IMR-90 (cell line): ENCODE data around the gene UBLCP1. TPM values are rescaled to one million over a fixed set of nuclear protein-coding genes. Genes with fewer than 3 reads are reported as not detected.

Experiments used
- ATAC-seq: fragments of 200-7000 bp; cut with Tn5 transposase; 2 replicates; pipeline ENCODE4 v1.9.1; 2020; ENCODE audit warnings: low read depth, mild to moderate bottlenecking, moderate library complexity
- BruUV-seq: library from RNA; stranded (reverse); fragments of 400-500 nt; replicated peaks from 2 replicates; lab custom pipeline; 2021; lab: Mats Ljungman, UMichigan
- CTCF ChIA-PET: fragments of 300-600 bp; formaldehyde crosslinking; extraction: SDS; loops from one replicate; lab custom pipeline; 2021; ENCODE audit warnings: antibody characterized with exemption; lab: Yijun Ruan, JAX
- POLR2A ChIA-PET: fragments of 300-600 bp; sonication (Branson Sonifier 250); formaldehyde crosslinking; loops from one replicate; lab custom pipeline; 2022; ENCODE audit warnings: antibody characterized with exemption; ENCODE audit not compliant: unreplicated experiment; lab: Charles Lee
- DNase-seq: peaks from one replicate; pipeline ENCODE4 v3.0.0; 2013
- H2AFZ ChIP-seq: replicated peaks from 2 replicates; pipeline ENCODE3; 2013; ENCODE audit warnings: low read length, mild to moderate bottlenecking; ENCODE audit not compliant: poor library complexity
- H2AK5ac ChIP-seq: 2 replicates; pipeline ENCODE4 v1.6.1; 2013; ENCODE audit warnings: low read depth, low read length, inconsistent platforms
- H2AK9ac ChIP-seq: replicated peaks from 2 replicates; pipeline ENCODE3; 2013; ENCODE audit warnings: mild to moderate bottlenecking, low read depth, low read length, moderate library complexity; ENCODE audit not compliant: poor library complexity
- H2BK120ac ChIP-seq: 2 replicates; pipeline ENCODE4 v1.6.1; 2013; ENCODE audit warnings: low read depth, low read length, inconsistent platforms
- H2BK15ac ChIP-seq: 3 replicates; pipeline ENCODE4 v1.6.1; 2013; ENCODE audit warnings: low read depth, low read length, inconsistent platforms
- H2BK20ac ChIP-seq: 2 replicates; pipeline ENCODE4 v1.6.1; 2013; ENCODE audit warnings: low read depth, mild to moderate bottlenecking, inconsistent platforms, low read length, moderate library complexity
- H2BK5ac ChIP-seq: 2 replicates; pipeline ENCODE4 v1.6.1; 2013; ENCODE audit warnings: mild to moderate bottlenecking, low read depth, low read length, inconsistent platforms; ENCODE audit not compliant: poor library complexity, severe bottlenecking
- H3K14ac ChIP-seq: replicated peaks from 2 replicates; pipeline ENCODE4 v1.6.1; 2013; ENCODE audit warnings: low read depth, low read length, inconsistent platforms
- H3K18ac ChIP-seq: 2 replicates; pipeline ENCODE4 v1.6.1; 2013; ENCODE audit warnings: low read depth, low read length, control low read depth
- H3K23ac ChIP-seq: 2 replicates; pipeline ENCODE4 v1.6.1; 2013; ENCODE audit warnings: low read depth, low read length, inconsistent platforms
- H3K27ac ChIP-seq: 2 replicates; pipeline ENCODE4 v1.5.1; 2013; ENCODE audit warnings: mild to moderate bottlenecking, control low read depth, low read length; ENCODE audit not compliant: insufficient read depth
- H3K27me3 ChIP-seq: 2 replicates; pipeline ENCODE4 v1.6.1; 2013; ENCODE audit warnings: low read length; ENCODE audit not compliant: control insufficient read depth, insufficient read depth
- H3K36me3 ChIP-seq: 2 replicates; pipeline ENCODE4 v1.6.1; 2013; ENCODE audit warnings: low read length, mixed read lengths; ENCODE audit not compliant: control insufficient read depth, insufficient read depth
- H3K4ac ChIP-seq: 2 replicates; pipeline ENCODE4 v1.6.1; 2013; ENCODE audit warnings: low read depth, low read length, inconsistent platforms
- H3K4me1 ChIP-seq: 2 replicates; pipeline ENCODE4 v1.6.1; 2013; ENCODE audit warnings: low read length, mixed read lengths; ENCODE audit not compliant: control insufficient read depth, insufficient read depth
- H3K4me2 ChIP-seq: 2 replicates; pipeline ENCODE4 v1.6.1; 2013; ENCODE audit warnings: low read depth, mild to moderate bottlenecking, control low read depth, low read length, moderate library complexity
- H3K4me3 ChIP-seq: 2 replicates; pipeline ENCODE4 v1.5.1; 2013; ENCODE audit warnings: low read depth, mild to moderate bottlenecking, control low read depth, low read length, moderate library complexity; ENCODE audit not compliant: insufficient read depth
- H3K56ac ChIP-seq: 2 replicates; pipeline ENCODE4 v1.6.1; 2013; ENCODE audit warnings: low read length, inconsistent platforms; ENCODE audit not compliant: insufficient read depth; ENCODE audit errors: extremely low read depth
- H3K79me1 ChIP-seq, 2 experiments: 2 replicates each; pipeline ENCODE4 v1.6.1; 2013; ENCODE audit warnings: low read length in 2 of 2, inconsistent platforms in 1 of 2, low read depth in 1 of 2
- H3K9ac ChIP-seq: 2 replicates; pipeline ENCODE4 v1.6.1; 2013; ENCODE audit warnings: low read depth, low read length, control low read depth
- H3K9me1 ChIP-seq: 2 replicates; pipeline ENCODE4 v1.6.1; 2013; ENCODE audit warnings: low read length, inconsistent platforms; ENCODE audit not compliant: insufficient read depth
- H3K9me3 ChIP-seq: 2 replicates; pipeline ENCODE4 v1.6.1; 2013; ENCODE audit warnings: low read length; ENCODE audit not compliant: control insufficient read depth, insufficient read depth
- H4K20me1 ChIP-seq: 2 replicates; pipeline ENCODE4 v1.6.1; 2013; ENCODE audit warnings: low read length, inconsistent platforms; ENCODE audit not compliant: insufficient read depth
- H4K5ac ChIP-seq: 2 replicates; pipeline ENCODE4 v1.6.1; 2013; ENCODE audit warnings: mild to moderate bottlenecking, low read depth, low read length, control low read depth
- H4K8ac ChIP-seq, 2 experiments: 2 replicates each; pipeline ENCODE4 v1.6.1; 2013; ENCODE audit warnings: low read depth in 2 of 2, low read length in 2 of 2, control low read depth in 1 of 2, inconsistent platforms in 1 of 2
- H4K91ac ChIP-seq: 2 replicates; pipeline ENCODE4 v1.6.1; 2013; ENCODE audit warnings: low read depth, low read length, inconsistent platforms; ENCODE audit not compliant: insufficient read depth
- CEBPB ChIP-seq: IDR thresholded peaks from 2 replicates; pipeline ENCODE4 v1.6.1; 2012; ENCODE audit warnings: low read depth, low read length, improper control_type of control experiment
- NFE2L2 ChIP-seq: fragments of 150-350 bp; IDR thresholded peaks from 2 replicates; pipeline ENCODE4 v1.6.1; 2016; ENCODE audit warnings: low read depth, mild to moderate bottlenecking, low read length
- WGBS, 2 experiments: methylation state at CpG; one replicate each; pipeline versions ENCODE4 v1.1.5 to v1.1.7; 2013; ENCODE audit warnings: missing lambda C conversion rate in 2 of 2; ENCODE audit not compliant: insufficient read length in 1 of 2; ENCODE audit errors: extremely low coverage in 2 of 2; 5-methylcytosine and 5-hydroxymethylcytosine counted together
- dilution Hi-C: fragments of 300-500 bp; cut with HindIII; formaldehyde crosslinking; loops from one replicate; pipeline ENCODE4 v1.14.3; 2018; ENCODE audit warnings: low sequenced_read_pairs; ENCODE audit not compliant: unreplicated experiment
- in situ Hi-C: fragments of 300-500 bp; cut with MboI; formaldehyde crosslinking; loops from 3 replicates; pipeline ENCODE4 v1.14.3; 2019; ENCODE audit warnings: low sequenced_read_pairs, inconsistent platforms, mixed read lengths
- intact Hi-C: fragments of 100-400 bp; cut with micrococcal nuclease; formaldehyde crosslinking; loops from 2 replicates; pipeline ENCODE4 v1.10.0; 2022
- polyA plus RNA-seq, 3 experiments: library from polyadenylated mRNA; depleted of rRNA; stranded (reverse); fragments of >200 nt; gene quantifications; 2 replicates each; pipeline ENCODE4 v1.2.3, GENCODE V29; 2012; ENCODE audit warnings: low replicate concordance in 1 of 3
- total RNA-seq: library from RNA; depleted of rRNA; stranded (reverse); fragments of >200 nt; gene quantifications from 2 replicates; pipeline ENCODE4 v1.2.3, GENCODE V29; 2012

The UBLCP1 gene
- total and polyA plus RNA-seq, 2 of the 4 experiments (the other 2 are of a cell fraction): 11.7 to 17.5 TPM

- H2BK120ac ChIP-seq: no peak overlapping the region
- in situ Hi-C loops: no loop called here
- CTCF ChIA-PET: no interaction called here
- H3K36me3 ChIP-seq: no peaks in the 10 kb centered on the region
- H3K18ac ChIP-seq: no peak overlapping the region
- dilution Hi-C loops: no loop called here
- no peaks in the 10 kb centered on the region for H3K4me1 ChIP-seq
- H2BK15ac ChIP-seq: no peak overlapping the region
- H3K4me2 ChIP-seq: no peak overlapping the region
- H3K9ac ChIP-seq: no peak overlapping the region
- POLR2A ChIA-PET: no interaction called here
- no peaks in the 10 kb centered on the region for H3K9me1 ChIP-seq
- ATAC-seq (no peak), DNase-seq (no peak)
- no peak overlapping the region for H3K56ac ChIP-seq
- H3K4ac ChIP-seq: no peak overlapping the region
- peaks cover 4% of the 10 kb centered on the region; the same call in 1 of the 2 replicates for H3K27me3 ChIP-seq
- H3K14ac ChIP-seq: no peak overlapping the region
- H4K5ac ChIP-seq: no peak overlapping the region
- 100% methylated on average over 1 of the region's 3 CpGs; no CpG with 5 or more reads in 1 of the 2 experiments for WGBS, 2 experiments
- H4K8ac ChIP-seq: no peak overlapping the region
- H2AFZ ChIP-seq: no peak overlapping the region
- H3K27ac ChIP-seq: no peak overlapping the region
- H2AK9ac ChIP-seq: no peak overlapping the region
- no peaks in the 10 kb centered on the region for H3K79me1 ChIP-seq
- H3K9me3 ChIP-seq: no peaks in the 10 kb centered on the region
- H3K4me3 ChIP-seq: no peak overlapping the region
- H3K23ac ChIP-seq: no peak overlapping the region
- no peak overlapping the region for H2AK5ac ChIP-seq
- no peak overlapping the region for H4K91ac ChIP-seq
- no peak overlapping the region for H2BK20ac ChIP-seq
- TF ChIP-seq NFE2L2 (no peak), CEBPB (peak; percentile 58)
- no peak overlapping the region for H2BK5ac ChIP-seq
- no TSS peak for BruUV-seq
- H4K20me1 ChIP-seq: no peaks in the 10 kb centered on the region
- intact Hi-C loops: no loop called here
Observed at GRCh38 chr5:159230657-159231056, 32.4 kb upstream of the UBLCP1 start.
